NOMO-1 treated with dmso at 0.1 percent for 144 hours (cell line): ENCODE results near the gene LDLR.
"Not testable (repeated sequence)": the region's sequence is repeated elsewhere in the genome, so short reads cannot be mapped to it uniquely, and the experiment has no call there.

Experiments
- DNase-seq: peaks from one replicate; lab custom pipeline; 2025; ENCODE audit not compliant: unreplicated experiment; lab: John Stamatoyannopoulos, UW

The LDLR gene

DNA sequence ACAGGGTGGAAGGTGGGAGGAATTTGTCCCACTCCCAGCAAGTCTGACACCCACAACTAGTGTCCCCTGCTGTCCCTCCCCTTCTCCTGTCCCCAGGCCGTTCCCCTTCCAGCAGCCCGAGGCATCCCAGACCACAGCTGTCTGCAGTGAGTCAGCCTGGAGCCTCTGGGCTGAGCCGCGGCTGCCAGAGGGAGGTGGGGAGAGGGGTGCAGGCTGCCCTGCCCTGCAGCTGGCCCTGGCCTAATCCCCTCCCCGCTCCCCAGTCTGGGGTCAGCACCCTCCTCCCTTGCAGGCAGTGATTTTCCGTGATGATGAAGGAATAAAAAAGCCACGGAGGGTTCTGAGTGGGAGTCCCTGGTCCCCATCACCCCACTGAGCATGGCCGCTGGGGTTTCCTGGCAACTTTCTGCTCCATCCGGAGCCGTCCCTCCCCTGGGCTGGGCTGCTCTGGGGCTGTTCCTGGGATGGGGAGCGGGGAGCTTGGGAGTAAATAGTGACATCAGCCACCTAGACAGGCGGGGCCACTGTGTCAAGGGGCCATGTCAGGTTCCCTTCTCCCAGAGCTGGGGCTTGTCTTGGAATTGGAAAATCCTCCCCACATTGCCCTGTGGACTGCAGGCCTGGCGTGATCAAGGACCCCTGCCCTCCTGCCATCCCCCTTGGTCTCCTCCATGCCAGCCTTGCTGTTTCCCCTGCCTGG lies 49.5 kb downstream of the LDLR start:
- DNase-seq, result no peak

DNA sequence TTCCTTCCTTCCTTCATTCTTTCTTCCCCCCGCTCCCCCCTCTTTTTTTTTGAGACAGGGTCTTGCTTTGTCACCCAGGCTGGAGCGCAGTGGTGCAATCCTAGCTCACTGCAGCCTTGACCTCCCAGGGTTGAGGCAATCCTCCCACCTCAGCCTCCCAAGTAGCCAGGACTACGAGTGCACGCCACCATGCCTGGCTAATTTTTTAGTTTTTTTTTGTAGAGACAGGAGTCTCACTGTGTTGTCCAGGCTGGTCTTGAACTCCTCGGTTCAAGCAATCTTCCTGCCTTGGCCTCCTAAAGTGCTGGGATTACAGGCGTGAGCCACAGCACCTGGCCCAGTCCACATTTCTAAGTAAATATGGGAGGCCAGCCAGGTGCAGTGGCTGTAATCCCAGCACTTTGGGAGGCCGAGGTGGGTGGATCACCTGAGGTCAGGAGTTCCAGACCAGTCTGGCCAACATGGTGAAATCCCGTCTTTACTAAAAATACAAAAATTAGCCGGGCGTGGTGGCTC lies 50.8 kb downstream of the LDLR start:
- not testable (repeated sequence) for DNase-seq

DNA sequence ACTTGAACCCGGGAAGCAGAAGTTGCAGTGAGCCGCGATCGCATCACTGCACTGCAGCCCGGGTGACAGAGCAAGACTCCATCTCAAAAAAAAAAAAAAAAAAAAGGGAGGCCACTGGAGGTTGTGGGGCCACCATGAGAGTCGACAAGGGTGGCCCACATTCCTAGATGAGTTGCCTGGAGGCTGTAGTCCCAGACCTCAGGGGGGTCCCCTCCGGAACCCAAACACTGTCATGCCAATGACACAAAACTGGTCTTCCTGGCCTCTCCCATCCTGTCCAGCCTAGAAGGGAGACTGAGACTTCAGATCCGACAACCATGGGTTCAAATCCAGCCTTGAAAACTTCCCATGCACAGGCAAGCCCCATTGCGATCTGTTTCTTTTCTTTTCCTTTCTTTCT lies 51.6 kb downstream of the LDLR start:
- DNase-seq, result no peak

DNA sequence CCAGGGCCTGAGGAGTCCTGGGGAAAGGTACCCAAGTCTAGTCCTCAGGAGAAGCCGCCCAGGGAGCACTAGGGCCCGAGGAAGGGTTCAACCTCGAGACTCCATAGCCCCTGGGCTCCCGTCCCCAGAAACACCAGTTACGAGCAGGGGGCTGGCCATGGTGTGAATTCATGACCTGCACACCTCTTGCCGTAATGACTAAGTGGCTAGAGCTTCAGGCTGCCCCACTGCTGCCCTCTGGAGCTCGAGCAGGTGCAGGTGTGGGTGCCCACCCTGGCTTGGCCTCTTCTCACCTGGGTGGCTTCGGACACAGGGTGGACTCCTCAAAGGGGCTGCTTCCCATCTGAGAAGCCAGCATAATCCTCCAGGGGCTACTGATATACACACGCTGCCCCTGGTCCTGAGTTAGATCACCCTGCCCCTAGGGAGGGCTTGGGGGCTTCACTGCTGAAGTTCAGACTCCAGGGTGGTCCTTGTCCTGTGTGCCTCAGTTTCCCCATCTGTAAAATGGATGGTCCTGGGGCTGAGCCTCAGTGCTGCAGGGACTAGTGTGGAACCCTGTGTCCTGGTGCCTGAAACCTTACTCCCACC lies 52.8 kb downstream of the LDLR start:
- DNase-seq, result no peak

DNA sequence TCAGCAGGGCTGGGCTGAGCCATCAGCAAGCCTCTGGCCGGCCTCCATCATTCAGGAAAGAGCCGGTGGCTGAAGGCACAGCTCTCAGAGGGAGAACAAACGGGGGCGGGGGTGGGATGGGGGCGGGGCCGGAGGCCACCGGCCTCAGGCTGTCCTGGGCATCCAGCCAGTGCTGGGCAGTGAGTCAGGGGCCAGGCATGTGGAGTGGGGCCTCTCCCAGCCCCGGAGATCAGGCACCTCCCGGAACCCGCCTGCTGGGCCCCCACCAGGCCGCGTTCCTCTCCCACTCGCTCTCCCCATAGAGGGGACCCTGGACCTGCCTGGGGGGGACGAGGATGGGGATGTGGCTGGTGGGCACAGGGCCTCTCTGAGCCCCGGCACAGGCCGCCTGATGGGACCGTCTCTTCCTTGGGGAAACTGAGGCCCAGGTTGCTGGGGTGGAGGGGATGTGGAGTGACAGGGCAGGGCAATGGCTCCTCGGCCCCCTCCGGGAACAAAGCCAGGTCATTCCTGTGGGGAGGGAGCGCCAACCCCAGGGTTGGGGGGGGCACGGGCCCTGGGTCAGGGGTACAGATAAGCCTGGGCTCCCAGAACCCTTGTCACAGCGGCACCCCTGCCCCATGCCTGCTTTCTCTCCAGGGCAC lies 53.4 kb downstream of the LDLR start:
- DNase-seq, result no peak

DNA sequence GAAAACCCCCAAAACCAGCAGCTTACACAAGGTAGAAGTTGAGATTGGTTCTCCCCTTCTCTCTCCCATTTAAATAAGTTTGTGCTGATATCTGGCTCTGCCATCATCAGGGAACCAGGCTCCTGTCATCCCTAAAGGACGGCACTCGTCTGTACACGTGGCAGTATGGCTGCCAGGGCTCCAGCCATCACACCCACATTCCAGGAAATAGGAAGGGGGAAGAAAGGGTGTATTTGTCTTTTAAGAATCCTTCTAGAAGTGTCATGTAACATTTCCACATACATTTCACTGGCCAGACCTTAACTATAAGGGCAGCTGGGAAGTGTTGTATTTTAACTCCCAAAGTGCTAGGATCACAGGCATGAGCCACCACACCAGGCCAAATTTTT lies 56.3 kb downstream of the LDLR start:
- DNase-seq, result no peak

DNA sequence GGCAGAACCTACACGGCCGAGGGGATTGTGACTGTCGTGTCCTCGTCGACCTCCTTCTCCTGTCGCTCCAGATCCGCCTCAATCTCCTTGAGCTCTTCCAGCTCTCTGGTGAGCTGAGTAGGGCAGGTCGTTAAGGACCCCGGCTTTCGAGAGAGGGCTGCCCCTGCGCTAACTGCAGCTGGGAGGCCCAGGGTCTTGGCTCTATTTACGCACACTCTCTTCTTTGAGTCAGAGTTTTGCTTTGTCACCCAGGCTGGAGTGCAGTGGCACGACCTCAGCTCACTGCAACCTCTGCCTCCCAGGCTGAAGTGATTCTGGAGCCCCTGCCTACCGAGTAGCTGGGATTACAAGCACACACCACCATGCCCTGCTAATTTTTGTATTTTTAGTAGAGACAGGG lies 58.7 kb downstream of the LDLR start:
- no peak for DNase-seq

DNA sequence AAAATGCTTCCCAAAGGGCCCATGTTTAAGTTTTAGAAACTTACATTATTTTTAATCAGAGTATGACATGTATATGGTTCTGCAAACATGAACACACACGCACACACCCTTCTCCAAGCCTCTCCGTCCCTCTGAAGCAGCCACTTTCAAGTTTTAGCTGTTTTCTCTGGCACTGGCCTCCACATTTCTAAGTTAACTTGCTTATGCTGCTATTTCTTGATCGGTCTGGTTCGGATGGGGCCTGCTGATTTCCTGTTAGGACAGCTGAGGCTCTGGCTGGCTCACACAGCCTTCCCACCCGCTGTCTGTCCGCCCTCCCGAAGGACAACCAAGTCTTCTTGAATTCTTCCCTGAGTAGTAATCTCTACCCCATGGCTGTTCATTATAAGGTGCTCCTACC lies 61.9 kb downstream of the LDLR start:
- no peak for DNase-seq

DNA sequence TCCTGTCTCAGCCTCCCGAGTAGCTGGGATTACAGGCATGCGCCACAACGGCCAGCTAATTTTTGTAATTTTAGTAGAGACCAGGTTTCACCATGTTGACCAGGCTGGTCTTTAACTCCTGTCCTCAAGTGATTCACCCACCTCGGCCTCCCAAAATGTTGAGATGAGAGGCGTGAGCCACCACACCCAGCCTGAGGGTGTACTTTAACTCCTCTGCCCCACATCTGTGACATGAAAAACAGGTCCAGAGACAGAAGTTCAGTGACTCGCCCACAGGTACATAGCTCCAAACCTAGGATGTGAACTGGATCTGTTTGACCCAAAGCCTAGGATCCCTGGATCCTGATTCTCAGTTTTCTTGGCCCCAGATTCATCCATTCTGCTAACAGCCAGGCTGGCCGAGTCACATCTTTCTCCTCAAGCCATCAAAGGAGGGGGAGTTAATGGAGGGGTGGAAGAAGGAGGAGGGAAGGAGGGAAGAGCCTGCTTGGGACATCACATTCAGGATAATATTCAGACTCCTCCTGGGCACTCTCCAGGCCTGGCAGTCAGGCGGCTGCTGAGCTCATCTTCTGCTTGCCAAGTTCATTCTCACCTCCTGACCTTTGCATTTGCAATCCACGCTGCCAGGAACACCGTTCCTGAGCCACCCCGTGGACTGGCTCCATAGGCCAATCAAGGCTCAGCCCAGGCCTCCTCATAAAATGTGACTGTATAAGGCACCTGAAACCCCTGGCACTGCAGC lies 63.2 kb downstream of the LDLR start:
- no peak for DNase-seq

DNA sequence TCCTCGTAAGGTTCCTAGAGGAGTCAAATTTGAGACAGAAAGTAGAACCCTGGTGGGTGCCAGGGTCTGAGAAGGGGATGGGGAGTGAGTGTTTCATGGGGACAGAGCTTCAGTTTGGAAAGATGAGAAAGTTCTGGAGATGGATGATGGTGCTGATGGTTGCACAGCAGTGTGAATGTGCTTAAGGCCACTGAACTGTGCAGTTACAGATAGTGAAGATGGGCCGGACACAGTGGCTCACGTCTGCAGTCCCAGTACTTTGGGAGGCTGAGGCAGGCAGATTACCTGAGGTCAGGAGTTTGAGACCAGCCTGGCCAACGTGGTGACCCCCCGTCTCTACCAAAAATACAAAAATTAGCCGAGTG lies 65.4 kb downstream of the LDLR start:
- DNase-seq, result no peak

DNA sequence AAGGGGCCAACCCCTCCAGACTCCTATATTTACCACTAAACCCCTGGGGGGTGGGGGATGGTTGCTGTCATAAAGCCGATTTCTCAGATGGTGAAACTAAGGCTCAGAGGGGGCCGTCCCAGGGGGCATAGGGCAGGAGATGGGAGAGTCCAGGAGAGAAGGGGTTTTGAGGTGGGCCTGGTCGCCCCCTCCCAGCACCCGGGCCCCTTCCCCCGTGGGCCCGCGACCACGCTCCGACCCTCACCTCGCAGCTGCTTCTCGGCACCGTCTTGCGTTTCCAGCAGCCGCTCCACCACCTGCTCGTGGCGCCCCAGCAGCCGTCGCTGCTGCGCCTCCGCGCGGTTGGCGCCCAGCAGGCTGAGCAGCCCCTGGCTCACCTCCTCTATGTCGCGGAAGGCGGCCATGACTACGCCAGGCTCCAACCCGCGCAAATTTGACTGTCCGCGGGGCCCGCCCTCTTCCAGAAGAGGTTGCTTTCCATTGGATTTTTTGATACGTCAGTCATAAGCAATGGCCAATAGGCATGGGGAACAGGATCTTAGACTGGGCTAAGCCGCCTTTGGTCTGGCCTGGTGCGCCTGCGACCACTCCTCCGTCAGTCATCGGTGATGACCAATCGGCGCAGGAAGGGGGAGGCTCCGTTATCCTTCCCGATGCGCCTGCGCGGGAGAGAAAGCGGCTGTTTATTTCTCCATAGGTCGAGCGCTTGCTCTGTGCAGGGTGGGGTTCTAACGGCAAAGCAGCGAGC lies 66.3 kb downstream of the LDLR start, which contains the start of gene SPC24:
Gene SPC24, minus strand, starts transcription at position 410 of the 748 bp plus-strand sequence. Its CDS starts 6 bp downstream, at position 404.
- DNase-seq, result peak; percentile 98

DNA sequence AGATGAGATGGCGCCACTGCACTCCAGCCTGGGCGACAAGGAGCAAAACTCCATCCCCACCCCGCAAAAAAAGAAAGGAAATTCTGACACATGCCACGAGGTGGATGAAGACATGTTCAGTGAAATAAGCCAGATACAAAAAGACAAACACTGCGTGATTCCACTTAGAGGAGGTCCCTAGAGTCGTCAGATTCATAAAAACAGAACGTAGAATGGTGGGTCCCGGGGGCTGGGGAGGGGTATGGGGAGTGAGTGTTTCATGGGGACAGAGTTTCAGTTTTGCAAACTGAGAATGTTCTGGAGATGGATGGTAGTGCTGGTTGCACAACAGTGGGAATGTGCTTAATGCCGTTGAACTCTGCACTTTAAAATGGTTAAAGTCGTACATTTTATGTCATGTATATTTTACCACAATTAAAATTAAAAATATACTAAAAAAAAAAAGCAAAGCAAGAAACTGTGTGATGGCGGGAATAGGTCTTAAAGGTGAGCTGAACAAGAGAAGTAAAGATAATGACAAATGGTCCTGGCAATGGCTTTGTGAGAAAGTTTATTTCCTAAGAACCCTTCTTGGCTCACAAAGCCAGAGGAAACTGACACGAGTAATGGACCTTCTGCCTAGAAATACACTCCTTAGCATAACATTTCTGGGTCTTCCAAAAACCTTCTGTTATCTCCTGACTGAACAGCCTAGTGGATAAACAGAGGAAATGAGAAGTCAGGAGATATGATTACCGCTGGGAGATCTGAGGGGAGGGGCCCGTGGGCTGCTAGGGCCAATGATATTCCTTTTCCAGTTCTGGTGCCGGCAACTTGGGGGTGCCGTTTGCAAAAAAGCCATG lies 70.6 kb downstream of the LDLR start:
- no peak for DNase-seq

DNA sequence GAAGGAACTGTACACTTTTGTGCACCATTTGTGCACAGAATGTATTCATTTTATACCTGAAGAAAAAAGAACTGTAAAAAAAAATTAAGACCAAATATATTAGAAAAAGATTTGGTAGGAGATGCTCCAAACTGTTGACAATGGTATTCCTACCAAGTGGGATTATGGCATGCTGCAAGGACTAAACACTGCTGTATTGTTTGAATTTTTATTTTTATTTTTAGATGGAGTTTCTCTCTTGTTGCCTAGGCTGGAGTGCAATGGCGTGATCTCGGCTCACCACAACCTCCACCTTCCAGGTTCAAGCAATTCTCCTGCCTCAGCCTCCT lies 71.1 kb downstream of the LDLR start:
- DNase-seq, result not testable (repeated sequence)

DNA sequence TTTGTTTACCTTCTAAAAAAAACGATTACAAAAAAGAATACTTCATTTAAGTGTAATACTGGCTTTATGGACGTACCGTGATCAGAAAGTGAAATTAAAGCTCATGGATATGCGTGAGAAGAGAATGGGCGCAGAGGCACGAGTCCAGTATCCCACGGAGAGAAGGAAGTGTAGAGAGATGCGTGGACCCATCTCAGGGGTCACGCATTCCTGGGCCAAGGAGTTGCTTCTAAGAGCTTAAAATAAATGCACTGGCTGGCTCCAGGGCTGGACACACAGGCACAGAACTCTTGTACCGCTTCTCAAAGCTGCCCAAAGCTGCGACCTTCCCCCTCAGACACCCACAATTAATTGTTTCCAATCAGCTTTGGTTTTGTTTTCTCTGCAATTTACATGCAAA lies 75.0 kb downstream of the LDLR start:
- DNase-seq, result no peak

DNA sequence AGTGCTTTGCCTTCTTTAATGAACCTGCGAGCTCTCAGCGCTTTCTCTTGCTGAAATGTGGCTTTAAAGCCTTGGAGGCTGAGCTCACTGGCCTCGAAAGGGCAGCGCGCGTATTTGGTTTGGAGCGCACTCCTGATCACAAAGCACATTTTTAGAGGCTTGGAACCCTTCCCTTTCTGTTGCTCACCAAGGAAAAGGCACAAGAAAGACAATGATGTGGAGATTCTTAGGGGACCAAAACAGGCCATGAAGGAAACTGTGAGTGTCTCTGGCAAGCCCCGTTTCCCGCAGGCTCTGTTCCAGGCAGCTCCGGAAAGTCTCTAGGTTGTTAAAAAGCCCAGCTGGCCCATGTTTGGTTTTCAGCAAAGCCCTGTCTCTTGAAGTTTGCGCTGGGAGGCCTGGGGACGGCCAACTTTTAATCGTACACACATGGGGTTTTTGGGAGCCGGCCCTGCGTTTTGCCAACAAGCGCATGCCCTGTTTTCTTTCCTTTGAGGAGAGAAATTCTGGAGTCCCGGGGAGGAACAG lies 75.7 kb downstream of the LDLR start:
- DNase-seq, result no peak

DNA sequence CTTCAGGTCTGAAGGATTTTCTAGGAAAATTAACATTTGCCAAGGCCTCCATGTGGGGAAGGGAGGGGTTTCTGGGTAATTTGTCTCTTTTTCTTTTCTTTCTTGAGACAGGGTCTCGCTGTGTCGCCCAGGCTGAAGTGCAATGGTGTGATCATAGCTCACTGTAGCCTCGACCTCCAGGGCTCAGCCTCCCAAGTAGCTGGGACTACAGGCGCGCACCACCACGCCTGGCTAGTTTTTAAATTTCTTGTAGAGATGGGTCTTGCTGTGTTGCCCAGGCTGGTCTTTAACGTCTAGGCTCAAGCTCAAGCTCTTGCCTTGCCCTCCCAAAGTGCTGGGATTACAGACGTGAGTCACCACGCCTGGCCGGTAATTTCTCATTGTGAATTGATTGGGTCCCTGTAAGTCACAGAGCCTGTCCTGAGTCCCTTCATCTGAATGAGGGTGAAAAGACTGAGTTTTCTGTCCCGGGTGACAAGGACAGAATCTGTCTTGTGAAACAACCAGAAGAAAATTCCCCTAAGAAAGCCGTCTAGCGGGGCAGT lies 76.3 kb downstream of the LDLR start:
- no peak for DNase-seq

DNA sequence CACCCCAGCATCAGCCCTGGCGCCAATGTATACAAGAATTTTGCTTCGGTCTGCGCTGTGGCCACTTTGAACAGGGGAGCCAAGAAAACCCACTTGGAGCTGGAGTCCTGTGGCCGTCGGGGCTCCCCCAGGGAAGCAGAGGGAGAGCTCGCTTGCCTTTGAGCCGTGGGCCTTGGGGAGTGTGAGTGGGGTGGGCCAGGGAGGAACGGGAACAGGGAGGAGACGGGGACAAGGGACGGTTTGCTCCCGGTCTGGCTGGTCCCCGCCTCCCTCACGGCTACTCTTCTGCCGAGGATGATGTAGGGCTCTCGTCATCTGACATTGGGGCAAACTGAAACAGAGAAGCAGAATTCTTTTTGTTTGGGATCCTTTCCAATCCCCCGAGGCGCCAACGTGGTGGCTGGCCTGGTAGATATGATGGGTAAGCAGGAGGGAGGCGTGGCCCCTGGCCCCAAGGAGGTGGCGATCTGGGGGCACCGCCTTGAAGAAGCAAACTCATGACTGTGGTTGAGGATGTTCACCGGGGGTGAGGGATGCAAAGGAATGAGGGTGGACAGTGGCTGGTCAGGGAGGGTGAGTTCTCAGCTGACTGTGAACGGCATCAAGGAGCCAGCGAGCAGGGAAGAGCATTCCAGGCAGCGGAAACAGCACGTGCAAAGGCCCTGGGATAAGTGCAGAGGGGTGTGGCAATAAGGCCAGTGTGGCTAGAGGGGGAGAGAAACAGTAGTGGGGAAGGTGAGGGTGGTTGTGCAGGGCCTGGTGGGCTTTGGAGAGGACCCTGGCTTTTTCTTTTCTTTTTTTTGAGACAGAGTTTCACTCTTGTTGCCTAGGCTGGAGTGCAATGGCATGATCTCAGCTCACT lies 77.2 kb downstream of the LDLR start:
- DNase-seq, result no peak

DNA sequence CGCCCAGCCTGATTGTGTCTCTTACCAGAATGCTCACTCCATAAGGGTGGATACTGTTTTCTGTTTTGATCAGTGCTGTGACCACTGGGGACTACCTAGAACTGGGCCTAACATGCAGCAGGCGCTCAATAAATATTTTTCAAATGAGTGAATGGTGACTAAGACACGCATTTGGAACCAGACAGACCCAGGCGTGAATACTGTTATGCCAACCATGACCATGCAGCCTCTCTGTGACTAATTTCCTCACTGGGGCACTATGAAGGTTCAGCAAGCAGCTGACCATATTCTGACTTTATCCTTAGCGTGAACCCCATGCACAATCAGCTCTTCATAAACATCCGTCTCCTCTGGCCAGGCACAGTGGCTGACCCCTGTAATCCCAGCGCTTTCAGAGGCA lies 79.3 kb downstream of the LDLR start:
- no peak for DNase-seq
